ENCODE measurements around the gene FBXO34. TPM values are rescaled to one million over a fixed set of nuclear protein-coding genes. Genes with fewer than 3 reads are reported as not detected.

Gene FBXO34
- total RNA-seq, 2 donors from 2014 or later: 18.7 to 26.1 TPM

DNA sequence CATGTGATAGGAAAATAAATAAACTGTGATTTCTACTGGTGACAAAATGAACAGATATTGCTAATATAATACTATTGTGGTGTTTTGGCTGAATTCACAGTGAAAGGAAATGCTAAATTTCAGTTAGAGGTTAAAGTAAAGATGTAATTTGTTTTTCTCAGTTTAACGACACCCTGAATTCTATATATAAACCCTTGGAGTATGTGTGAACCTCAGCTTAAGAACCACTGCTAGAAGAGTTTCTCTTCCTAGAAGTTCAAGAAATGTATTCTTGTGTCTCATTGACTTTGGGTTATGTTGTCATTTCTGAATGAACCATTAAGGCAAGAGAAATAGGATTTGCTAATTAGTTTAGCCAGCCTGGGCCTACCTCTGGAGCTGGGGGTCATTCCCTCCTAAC is 8.2 kb downstream of the FBXO34 start:
- ATAC-seq: no peak
- H3K4me3 Mint-ChIP-seq: peak overlapping the region; percentile 25
- H3K27ac Mint-ChIP-seq: peak overlapping the region; percentile 14 to 55
- no peaks in the 10 kb centered on the region for H3K9me3 Mint-ChIP-seq
- no peaks in the 10 kb centered on the region for H3K27me3 Mint-ChIP-seq
- peaks cover 44 to 51% of the 10 kb centered on the region in 2 donors for H3K4me1 Mint-ChIP-seq (ENCODE audit: low read depth in 2 of 2)
- no peak for DNase-seq (ENCODE audit: low spot score)
- no peaks in the 10 kb centered on the region for H3K36me3 Mint-ChIP-seq

DNA sequence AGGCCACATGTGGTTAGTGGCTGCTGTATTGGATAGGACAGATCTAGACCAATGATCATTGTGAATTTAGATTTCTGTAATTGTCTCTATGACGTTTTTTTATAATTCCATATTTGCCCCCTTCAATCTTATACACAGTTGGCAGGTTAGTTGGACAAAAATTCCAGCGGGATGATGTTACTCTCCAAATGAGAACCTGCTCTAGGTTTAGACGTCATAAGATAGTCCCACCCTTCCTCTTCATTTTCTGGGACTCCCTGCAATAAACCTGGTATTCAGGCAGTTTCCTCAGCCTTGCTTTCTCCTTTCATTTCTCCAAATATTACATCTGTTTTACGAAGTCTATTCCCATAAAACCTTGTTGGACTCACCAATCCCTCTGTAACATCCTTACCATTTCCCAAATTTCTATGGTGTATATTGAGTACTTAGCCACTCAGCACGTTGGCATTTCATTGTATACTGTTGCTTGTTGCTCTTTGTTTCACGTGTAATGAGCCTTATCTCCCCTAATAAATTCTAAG is 10.2 kb downstream of the FBXO34 start:
- Mint-ChIP-seq H3K27ac (no peak overlapping the region), H3K27me3 (no peaks in the 10 kb centered on the region), H3K36me3 (no peaks in the 10 kb centered on the region), H3K4me1 (ENCODE audit: low read depth in 2 of 2) (peaks cover 39 to 44% of the 10 kb centered on the region in 2 donors), H3K4me3 (no peak overlapping the region), H3K9me3 (no peaks in the 10 kb centered on the region)
- DNase-seq (ENCODE audit: low spot score): no peak
- no peak for ATAC-seq

- Mint-ChIP-seq H3K9me3 (no peaks in the 10 kb centered on the region), H3K27ac (no peak overlapping the region), H3K36me3 (no peaks in the 10 kb centered on the region), H3K27me3 (no peaks in the 10 kb centered on the region), H3K4me3 (no peak overlapping the region), H3K4me1 (ENCODE audit: low read depth in 2 of 2) (peaks cover 29 to 38% of the 10 kb centered on the region in 2 donors)
- ATAC-seq: no peak
- DNase-seq (ENCODE audit: low spot score): no peak
These were observed 13.9 kb downstream of the FBXO34 start for GRCh38 chr14:55285048-55285652.

DNA sequence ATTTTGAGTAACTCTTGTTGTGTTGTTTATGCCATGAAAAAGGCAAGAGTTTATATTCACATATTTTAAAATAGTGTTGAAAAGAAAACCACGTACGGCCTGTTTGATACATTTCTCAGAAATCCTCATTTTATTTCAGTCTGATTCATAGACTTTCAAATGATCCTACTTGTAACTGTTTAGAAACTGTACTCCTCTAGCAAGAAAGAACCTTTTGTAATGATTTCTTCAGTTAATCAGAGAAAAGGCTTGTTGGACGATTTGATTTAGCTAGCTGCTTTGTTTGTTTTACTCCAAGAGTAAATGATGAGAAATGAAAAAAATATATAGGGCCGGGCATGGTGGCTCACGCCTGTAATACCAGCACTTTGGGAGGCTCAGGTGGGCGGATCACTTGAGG is 17.2 kb downstream of the FBXO34 start:
- Mint-ChIP-seq H3K27ac (no peak overlapping the region), H3K36me3 (no peaks in the 10 kb centered on the region), H3K9me3 (no peaks in the 10 kb centered on the region), H3K4me1 (ENCODE audit: low read depth in 2 of 2) (peaks cover 21 to 32% of the 10 kb centered on the region in 2 donors), H3K4me3 (no peak overlapping the region), H3K27me3 (no peaks in the 10 kb centered on the region)
- no peak for ATAC-seq
- DNase-seq (ENCODE audit: low spot score): no peak

DNA sequence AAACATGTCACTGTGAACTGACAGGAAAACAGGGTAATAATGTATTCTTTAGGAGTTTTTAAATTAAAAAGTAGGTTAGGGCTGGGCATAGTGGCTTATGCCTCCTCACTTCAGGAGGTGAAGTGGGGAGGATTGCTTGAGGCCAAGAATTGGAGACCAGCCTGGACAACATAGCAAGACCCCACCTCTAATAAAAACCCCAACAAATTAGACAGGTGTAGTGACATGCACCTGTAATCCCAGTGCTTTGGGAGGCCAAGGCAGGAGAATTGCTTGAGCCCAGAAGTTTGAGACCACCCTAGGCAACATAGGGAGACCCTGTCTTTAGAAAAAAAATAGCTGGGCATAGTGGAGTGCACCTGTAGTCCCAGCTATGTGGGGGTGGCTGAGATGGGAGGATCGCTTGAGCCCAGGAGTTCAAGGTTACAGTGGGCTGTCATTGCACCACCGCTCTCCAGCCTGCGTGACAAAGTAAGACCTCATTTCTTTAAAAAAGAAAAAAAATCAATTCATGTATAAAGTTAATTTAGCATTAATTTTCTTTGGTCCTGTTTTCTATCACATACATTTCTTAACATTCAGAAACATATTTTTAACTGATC is 20.4 kb downstream of the FBXO34 start:
- H3K9me3 Mint-ChIP-seq: no peaks in the 10 kb centered on the region
- H3K27ac Mint-ChIP-seq: no peak overlapping the region
- ATAC-seq (no peak), DNase-seq (ENCODE audit: low spot score) (no peak)
- H3K27me3 Mint-ChIP-seq: no peaks in the 10 kb centered on the region
- H3K36me3 Mint-ChIP-seq: no peaks in the 10 kb centered on the region
- peaks cover 33 to 35% of the 10 kb centered on the region in 2 donors for H3K4me1 Mint-ChIP-seq (ENCODE audit: low read depth in 2 of 2)
- no peak overlapping the region for H3K4me3 Mint-ChIP-seq

DNA sequence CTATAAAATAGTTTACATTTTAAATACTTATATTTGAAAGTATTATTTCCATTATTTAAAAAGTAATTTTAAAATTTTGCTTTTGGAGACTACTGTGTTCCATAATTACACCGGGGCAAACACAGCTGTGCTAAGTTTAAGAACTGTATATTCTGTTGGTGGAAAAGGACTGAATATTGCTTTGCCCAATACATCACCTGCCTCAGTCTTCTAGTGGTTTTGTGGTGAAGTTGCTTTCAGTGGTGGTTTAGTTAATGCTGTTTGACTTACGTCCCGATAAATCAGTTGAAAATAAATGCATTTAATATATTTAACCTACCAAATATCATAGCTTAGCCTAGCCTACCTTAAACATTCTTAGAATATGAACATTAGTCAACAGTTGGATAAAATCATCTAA is 23.4 kb downstream of the FBXO34 start:
- DNase-seq (ENCODE audit: low spot score) (no peak), ATAC-seq (no peak)
- Mint-ChIP-seq H3K27ac (no peak overlapping the region), H3K27me3 (no peaks in the 10 kb centered on the region), H3K4me1 (ENCODE audit: low read depth in 2 of 2) (peaks cover 31 to 32% of the 10 kb centered on the region in 2 donors), H3K36me3 (peaks cover 6% of the 10 kb centered on the region), H3K4me3 (no peak overlapping the region), H3K9me3 (no peaks in the 10 kb centered on the region)

GRCh38 chr14:55297611-55298499 is 26.6 kb downstream of the FBXO34 start:
- Mint-ChIP-seq H3K27me3 (no peaks in the 10 kb centered on the region), H3K36me3 (peaks cover 6% of the 10 kb centered on the region), H3K4me1 (ENCODE audit: low read depth in 2 of 2) (peaks cover 46 to 55% of the 10 kb centered on the region in 2 donors), H3K4me3 (peak overlapping the region; percentile 37), H3K9me3 (no peaks in the 10 kb centered on the region), H3K27ac (no peak overlapping the region)
- ATAC-seq: no peak
- DNase-seq (ENCODE audit: low spot score): no peak

DNA sequence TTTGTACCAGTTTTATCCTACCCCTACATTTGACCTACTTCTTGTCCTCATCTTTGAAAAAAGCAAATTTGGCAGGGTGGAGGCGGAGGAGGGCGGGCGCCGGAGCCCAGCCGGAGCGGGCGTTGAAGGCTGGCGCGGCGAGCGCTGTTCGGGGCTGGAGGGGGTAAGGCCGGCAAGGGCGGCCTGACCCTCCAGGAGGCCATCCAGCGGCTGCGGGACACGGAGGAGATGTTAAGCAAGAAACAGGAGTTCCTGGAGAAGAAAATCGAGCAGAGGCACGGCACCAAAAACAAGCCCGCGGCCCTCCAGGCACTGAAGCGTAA is 27.2 kb downstream of the FBXO34 start:
- H3K9me3 Mint-ChIP-seq: no peaks in the 10 kb centered on the region

DNA sequence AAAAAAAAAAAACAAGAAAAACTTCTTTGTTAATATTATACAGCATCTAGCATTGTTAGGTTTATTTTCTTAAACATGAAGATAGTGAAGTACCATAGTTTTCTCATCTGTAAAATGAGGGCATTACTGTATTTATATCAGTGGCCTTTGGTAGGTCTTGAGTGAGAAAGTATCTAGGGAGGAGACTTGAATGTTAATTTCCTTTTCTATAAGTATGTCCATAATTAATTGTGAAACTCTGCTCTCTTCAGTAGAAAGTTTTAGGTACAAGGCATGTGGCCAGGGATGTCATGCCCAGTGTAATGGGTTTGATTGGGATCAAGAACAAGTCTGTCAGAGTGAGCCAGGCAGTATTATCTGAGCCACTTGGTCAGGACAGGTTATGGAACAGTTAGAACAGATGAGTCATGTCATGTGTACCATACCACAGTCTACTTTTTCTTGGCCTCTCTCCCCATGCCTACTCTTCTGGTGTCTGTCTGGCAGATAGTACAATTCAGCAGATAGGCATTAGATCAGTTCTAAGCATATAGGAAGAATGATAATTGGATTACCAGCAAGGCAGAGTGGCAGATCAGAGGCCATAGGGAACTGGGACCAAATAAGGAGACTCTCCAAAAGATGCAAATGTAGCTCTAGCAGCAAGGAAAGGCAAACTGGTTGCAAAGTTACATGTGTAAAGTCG is 30.4 kb downstream of the FBXO34 start:
- H3K27ac Mint-ChIP-seq: peak overlapping the region in 1 of 2 donors; percentile 14
- DNase-seq (ENCODE audit: low spot score) (no peak), ATAC-seq (peak in 1 of 2 donors; percentile 66)
- peaks cover 6% of the 10 kb centered on the region for H3K36me3 Mint-ChIP-seq
- H3K4me3 Mint-ChIP-seq: no peak overlapping the region
- H3K9me3 Mint-ChIP-seq: no peaks in the 10 kb centered on the region
- no peaks in the 10 kb centered on the region for H3K27me3 Mint-ChIP-seq
- H3K4me1 Mint-ChIP-seq (ENCODE audit: low read depth in 2 of 2): peaks cover 54 to 58% of the 10 kb centered on the region in 2 donors

More for the DNA sequence above, 27.2 kb downstream of the FBXO34 start:
- H3K36me3 Mint-ChIP-seq: peaks cover 6% of the 10 kb centered on the region
- DNase-seq (ENCODE audit: low spot score) (no peak), ATAC-seq (no peak)
- H3K4me3 Mint-ChIP-seq: no peak overlapping the region
- H3K4me1 Mint-ChIP-seq (ENCODE audit: low read depth in 2 of 2): peaks cover 51 to 59% of the 10 kb centered on the region in 2 donors
- H3K27ac Mint-ChIP-seq: no peak overlapping the region
- H3K27me3 Mint-ChIP-seq: no peaks in the 10 kb centered on the region

DNA sequence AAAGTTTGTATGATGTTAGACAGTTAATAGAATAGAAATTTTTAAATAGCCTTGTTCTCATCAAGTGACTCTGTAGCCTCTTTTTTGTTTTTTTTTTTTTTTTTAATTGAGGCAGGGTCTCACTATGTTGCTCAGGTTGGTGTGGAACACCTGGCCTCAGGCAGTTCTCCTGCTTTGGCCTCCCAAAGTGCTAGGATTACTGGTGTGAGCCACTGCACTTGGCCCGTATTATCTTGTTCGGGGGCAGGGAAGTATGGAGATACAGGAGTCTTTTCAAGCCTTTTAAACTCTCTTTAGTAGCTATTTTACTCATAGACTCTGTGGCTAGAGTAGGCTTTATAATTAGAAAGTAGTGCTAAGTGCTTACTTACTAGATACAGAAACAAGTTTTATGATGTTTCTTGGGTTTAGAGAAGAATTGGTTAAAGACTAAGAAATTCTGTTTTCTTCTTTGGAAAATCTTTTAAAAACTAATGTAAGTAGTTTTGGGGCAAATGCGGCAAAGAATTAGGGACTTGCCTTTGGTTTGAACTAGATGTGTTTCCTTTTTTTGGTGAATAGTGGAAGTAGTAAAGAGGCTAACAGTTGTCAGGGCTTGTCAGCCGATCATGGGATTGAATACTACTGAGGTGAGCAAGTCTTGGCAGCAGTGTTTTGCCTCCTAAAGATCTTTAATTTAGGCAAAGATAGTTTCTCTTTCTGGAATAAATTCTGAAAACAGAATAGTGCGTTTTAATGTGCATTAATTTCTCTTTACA is 31.3 kb downstream of the FBXO34 start:
- H3K27me3 Mint-ChIP-seq: no peaks in the 10 kb centered on the region
- peak overlapping the region in 1 of 2 donors; percentile 14 for H3K27ac Mint-ChIP-seq
- ATAC-seq: no peak
- peaks cover 6% of the 10 kb centered on the region for H3K36me3 Mint-ChIP-seq
- H3K9me3 Mint-ChIP-seq: no peaks in the 10 kb centered on the region
- no peak for DNase-seq (ENCODE audit: low spot score)
- peaks cover 54 to 62% of the 10 kb centered on the region in 2 donors for H3K4me1 Mint-ChIP-seq (ENCODE audit: low read depth in 2 of 2)
- H3K4me3 Mint-ChIP-seq: no peak overlapping the region

GRCh38 chr14:55303125-55303499 is 31.9 kb downstream of the FBXO34 start:
- H3K4me3 Mint-ChIP-seq: no peak overlapping the region
- H3K9me3 Mint-ChIP-seq: no peaks in the 10 kb centered on the region
- peak overlapping the region in 1 of 2 donors; percentile 14 for H3K27ac Mint-ChIP-seq
- H3K27me3 Mint-ChIP-seq: no peaks in the 10 kb centered on the region
- no peak for DNase-seq (ENCODE audit: low spot score)
- H3K4me1 Mint-ChIP-seq (ENCODE audit: low read depth in 2 of 2): peaks cover 48 to 63% of the 10 kb centered on the region in 2 donors
- peaks cover 6% of the 10 kb centered on the region for H3K36me3 Mint-ChIP-seq
- ATAC-seq: no peak

- H3K27ac Mint-ChIP-seq: peak overlapping the region; percentile 5 to 14
These were observed 32.5 kb downstream of the FBXO34 start for GRCh38 chr14:55303691-55304145.

More at GRCh38 chr14:55303691-55304145, 32.5 kb downstream of the FBXO34 start:
- ATAC-seq: no peak
- H3K27me3 Mint-ChIP-seq: no peaks in the 10 kb centered on the region
- H3K36me3 Mint-ChIP-seq: peaks cover 4% of the 10 kb centered on the region
- no peak for DNase-seq (ENCODE audit: low spot score)
- H3K4me1 Mint-ChIP-seq (ENCODE audit: low read depth in 2 of 2): peaks cover 44 to 58% of the 10 kb centered on the region in 2 donors
- H3K9me3 Mint-ChIP-seq: no peaks in the 10 kb centered on the region
- H3K4me3 Mint-ChIP-seq: no peak overlapping the region
